NCI-H1105 treated with DMSO at 0.1 percent for 48 hours (cell line): Measurements from ENCODE around the gene ADPRS.

ENCODE experiments used
- DNase-seq: peaks from one replicate; lab custom pipeline; 2025; lab: John Stamatoyannopoulos, UW

ADPRS gene

GRCh38 chr1:36087233-36088123 lies 1.2 kb upstream of the ADPRS start:
- no peak for DNase-seq

DNA sequence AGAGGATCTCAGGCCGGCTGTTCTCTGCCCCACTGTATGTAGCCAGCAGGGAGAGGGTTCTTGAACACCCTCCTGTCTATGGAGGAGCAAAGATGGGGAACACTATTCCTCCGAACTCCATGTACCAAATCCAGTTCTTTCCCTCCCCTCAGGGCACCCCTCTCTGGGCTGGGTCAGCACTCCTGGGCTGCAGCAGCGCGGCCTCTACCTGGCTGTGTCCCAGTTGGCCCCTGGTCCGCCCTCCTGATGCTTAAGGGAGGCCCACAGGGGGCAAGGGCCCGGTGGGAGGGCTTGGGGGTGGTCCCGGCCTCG lies 471 bp upstream of the ADPRS start:
- DNase-seq = no peak

DNA sequence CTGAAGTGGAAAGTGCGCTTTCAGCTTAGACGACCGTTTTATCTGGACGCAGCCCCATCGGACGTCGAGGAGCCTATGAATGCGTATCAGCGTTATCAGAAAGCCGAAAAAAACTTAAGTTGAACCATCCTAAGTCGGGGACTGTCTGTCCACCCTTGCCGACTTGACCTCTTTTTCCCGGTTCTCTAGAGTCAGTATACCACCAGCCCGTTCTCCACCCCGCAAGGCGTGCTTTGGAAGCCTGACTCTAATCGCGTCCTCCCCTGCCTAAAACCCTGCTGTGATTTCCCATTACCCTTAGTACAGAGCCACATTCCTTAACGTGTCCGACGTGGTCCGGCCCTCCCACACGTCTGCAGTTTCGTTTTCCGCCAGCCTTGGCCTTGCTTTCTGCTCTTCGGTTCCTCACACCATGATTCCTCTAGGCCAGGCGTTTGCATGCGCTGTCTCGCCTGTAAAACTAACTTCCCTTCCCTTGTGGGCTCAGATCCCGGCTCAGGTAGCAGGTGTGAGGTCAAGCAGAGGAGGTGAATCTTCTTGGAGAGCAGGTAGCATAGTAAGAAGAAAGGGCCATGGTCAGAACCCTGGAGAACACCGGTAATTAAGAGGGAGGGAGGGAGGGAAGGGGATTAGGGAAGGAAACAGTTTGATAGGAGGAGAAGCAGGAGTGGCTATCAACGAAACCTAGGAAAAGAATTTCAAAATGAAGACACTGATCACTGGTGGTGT lies 865 bp downstream of the ADPRS start:
- DNase-seq = no peak

DNA sequence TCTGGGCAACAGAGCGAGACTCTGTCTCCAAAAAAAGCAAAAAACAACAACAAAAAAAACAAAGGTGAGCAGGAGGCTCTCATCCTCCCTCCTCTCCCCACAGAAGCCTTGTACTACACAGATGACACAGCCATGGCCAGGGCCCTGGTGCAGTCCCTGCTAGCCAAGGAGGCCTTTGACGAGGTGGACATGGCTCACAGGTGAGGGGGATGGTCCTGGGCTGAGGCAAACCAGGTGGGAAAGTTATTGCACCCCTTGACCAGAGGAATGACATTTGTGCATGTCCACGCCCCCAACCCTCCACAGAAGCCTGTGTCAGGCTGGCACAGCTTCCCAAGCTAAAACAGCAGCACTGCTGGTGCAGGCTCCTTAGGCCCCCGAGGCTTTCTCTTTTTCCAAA lies 2.4 kb downstream of the ADPRS start:
- DNase-seq = no peak

DNA sequence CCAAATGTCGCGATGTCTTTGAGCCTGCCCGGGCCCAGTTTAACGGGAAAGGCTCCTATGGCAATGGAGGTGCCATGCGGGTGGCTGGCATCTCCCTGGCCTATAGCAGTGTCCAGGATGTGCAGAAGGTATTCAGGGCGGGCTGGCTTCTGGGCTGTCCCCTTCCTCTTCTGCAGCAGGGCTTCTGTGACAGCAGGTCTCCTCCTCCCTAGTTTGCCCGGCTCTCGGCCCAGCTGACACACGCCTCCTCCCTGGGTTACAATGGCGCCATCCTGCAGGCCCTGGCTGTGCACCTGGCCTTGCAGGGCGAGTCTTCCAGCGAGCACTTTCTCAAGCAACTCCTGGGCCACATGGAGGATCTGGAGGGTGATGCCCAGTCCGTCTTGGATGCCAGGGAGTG lies 3.0 kb downstream of the ADPRS start:
- DNase-seq = no peak

GRCh38 chr1:36092166-36092797 lies 3.6 kb downstream of the ADPRS start:
- DNase-seq = no peak

DNA sequence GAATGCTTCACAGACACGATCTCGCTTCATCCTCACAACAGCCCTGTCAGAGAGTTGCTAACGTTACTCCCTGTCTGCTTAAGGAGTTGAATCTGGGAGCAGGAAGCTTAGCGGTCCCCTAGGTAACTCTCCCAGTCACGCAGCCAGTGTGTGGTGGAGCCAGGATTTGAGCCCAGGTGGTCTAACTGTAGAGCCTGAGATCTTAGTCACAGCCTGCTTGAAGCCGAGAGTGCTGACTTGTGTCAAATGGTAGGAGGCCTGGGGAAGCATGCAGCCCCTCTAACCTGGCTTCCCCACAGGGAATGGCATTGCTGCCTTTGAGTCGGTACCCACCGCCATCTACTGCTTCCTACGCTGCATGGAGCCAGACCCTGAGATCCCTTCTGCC lies 4.1 kb downstream of the ADPRS start:
- DNase-seq = no peak

GRCh38 chr1:36093226-36093625 lies 4.5 kb downstream of the ADPRS start:
- DNase-seq = no peak

DNA sequence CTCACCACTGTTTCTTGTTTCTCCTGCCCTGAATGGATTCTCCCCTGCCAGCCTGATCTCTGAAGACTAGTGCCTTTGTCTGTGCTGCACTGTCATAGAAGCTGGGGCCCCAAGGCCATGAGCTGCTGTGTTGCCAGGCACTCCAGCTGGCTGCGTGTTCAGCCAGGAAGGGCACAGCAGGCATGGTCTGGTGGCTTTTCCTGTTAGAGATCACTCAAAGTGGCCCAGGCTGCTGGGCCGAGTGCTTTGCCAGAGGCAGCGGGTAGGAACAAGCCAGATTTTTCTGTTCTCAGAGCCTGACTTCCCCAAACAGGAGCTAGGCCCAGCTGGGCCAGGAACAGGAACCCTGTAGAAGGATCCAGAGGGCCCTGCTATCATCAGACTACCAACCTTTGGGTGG lies 5.2 kb downstream of the ADPRS start:
- DNase-seq = no peak

- DNase-seq = no peak
Measured at GRCh38 chr1:36094621-36095061, 5.9 kb downstream of the ADPRS start.

DNA sequence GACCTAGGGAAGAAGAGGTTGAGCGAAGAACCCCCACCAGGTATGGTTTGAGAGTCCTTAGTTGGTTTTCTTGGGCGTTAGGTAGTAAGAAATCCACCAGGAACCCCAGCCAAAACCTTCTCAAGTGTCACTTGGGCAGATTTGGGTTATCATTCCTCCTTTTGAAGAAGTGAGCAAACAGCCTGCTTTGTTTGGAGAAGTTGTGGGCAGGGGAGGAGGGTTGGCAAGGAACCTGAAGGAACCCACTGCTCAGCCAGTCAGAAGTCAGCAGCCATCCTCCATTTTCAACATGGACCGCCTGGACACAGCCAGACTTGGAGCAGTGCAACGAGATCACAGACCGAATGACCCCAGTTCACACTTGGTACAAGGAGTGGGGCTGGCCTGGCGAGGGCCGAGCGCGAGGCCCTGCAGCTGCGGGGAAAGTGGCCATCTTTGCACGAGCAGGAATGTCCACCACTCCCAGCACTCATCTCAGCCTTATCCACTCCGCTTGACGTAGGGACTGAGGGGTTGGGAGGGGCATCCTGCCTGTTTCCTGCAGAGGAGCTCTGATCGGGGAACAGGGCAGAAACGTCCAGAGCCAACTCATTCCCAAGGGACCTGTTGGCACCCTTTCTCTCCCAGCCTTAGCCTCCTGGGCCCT lies 7.2 kb downstream of the ADPRS start:
- DNase-seq = no peak

- DNase-seq = peak; percentile 19
Measured at GRCh38 chr1:36096500-36097432, 8.1 kb downstream of the ADPRS start.

DNA sequence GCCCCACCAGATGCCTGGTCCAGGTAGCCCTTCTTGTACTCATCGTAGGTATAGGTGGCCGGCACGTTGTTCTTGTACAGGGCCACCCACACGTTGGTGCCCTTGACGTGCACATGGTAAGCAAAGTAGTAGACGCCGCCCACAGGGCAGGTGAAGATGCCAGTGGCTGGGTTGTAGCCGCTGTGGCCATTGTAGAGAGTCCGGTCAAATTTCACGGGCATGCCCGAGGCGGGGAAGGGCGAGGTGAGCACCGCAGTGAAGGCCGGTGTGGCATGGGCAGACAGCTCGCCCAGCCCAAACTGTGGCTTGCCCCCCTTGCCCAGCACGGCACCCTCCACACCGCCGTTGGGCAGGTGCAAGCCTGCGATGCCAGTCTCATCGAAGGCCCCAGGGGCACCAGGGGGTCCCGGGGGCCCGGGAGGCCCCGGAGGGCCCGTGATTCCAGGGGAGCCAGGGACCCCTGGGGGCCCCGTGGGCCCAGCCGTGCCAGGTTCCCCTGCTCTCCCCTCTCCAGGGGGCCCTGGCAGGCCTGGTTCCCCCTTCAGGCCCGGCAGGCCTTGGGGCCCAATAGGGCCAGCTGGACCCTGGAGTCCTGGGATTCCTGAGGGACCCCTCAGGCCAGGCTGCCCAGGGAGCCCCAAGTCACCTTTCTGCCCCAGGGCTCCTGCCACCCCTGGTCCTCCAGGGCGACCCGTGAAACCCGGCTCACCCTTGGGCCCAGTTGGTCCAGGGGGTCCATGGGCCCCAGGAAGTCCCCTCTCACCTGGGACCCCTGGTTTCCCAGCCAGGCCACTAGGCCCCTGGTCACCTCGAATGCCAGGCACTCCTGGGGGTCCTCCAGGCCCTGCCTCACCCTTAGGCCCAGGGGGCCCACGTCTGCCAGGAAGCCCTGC lies 9.2 kb downstream of the ADPRS start:
- no peak for DNase-seq

DNA sequence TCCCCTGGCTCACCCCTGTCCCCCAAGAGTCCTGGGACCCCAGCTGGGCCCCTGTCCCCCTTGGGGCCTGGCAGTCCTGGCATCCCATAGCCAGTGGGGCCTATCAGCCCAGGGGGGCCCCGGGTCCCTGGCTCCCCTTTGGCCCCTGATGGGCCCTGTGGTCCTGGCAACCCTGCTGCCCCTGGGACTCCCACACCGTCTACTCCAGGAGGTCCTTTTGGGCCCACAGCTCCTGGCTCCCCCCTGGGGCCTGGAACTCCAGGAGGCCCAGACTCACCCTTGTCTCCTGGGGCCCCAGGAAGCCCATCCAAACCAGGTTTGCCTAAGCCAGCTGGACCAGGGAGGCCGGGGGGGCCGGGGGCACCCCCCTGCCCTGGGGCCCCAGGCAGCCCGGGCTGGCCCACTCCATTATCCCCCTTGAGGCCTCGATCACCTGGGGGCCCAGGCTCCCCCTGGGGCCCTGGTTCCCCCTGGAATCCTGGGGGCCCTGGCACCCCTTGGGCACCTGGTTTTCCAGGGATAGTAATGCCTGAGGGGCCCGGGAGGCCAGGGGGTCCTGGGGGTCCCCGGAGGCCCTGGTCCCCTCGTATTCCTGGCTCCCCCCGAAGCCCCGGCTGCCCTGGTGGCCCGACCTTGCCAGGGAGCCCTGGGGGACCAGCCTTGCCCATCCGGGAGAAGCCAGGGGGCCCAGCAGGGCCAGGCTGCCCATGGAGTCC lies 10.1 kb downstream of the ADPRS start:
- DNase-seq = no peak

DNA sequence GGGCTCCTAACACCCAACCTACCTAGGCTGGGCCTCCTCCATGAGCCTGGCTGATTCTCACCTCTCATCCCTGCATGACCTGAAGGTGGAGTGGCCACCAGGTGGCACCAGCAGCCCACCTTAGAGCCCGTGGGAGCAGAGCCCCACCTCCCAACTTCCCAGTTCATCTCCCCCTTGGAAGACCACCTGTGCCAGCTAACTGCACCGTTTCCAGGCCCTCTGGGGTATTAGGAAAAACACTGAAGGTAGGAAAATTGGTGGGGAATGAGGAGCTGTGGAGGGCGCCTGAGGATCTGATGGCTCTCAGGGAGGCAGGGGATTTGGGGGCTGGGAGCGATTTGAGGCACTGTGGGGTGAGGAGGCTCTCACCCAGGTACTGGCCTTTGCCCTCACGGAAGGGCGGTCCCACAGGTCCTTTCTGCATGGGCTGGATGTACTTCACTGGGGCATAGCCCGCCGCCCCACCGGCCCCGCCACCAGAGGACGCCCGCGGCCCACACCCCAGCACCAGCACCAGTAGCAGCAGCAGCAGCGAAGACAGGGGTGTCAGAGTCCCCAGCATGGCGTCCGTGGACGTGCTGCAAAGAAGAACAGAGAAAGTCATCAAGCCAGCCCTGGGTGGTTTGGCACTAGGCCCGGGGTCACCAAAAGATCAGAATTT lies 11.1 kb downstream of the ADPRS start:
- peak; percentile 53 for DNase-seq

GRCh38 chr1:36100376-36100775 lies 11.7 kb downstream of the ADPRS start:
- no peak for DNase-seq

DNA sequence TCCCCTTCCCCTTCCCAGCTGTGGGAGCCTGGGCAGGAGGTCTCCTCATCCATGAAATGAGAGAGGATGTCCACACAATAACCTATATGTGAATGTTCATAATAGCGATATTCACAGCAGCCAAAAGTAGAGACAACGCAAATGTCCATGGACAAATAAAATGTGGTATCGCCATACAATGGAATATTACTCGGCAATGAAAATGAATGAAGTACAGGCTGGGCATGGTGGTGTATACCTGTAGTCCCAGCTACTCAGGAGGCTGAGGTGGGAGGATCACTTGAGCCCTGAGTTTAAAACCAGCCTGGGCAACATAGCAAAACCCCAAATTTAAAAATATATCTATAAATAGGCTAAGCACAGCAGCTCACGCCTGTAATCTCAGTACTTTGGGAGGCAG lies 12.9 kb downstream of the ADPRS start:
- no peak for DNase-seq

DNA sequence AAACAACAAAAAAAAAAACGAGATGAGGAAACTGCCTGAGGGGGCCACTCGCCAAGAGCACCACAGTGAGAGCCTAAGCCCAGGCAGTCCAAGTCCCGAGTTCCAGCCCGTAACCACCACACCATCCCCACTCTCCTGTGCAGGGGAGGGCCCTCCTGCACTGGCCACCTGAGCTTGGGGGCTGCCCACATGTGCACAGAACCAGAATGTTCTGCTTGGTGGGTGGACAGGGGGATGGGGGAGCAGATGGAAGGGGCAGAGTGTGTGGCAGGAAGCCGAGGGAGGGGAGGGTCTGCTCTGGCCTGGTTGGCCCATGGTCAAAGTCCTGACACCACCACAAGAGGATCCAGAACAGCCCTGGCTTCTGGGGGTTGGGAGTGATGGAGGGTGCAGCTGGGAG lies 17.6 kb downstream of the ADPRS start:
- no peak for DNase-seq

- no peak for DNase-seq
Measured at GRCh38 chr1:36107394-36107793, 18.7 kb downstream of the ADPRS start.
